Heart left ventricle (tissue), 16 donors: Measurements from ENCODE around the gene TXN. TPM values are rescaled to one million over a fixed set of nuclear protein-coding genes. Genes with fewer than 3 reads are reported as not detected.
A peak's percentile ranks its signal among the peaks of the same experiment; 100 is the strongest.
"Not testable (repeated sequence)": the region's sequence is repeated elsewhere in the genome, so short reads cannot be mapped to it uniquely, and the experiment has no call there.

Experiments used
- ATAC-seq, 4 donors: fragments of 200-7000 bp; cut with Tn5 transposase; one replicate each; pipeline ENCODE4 v1.9.1; 2020 to 2022; ENCODE audit warnings: moderate library complexity in 4 of 4, mild to moderate bottlenecking in 3 of 4, moderate number of reproducible peaks in 1 of 4
- DNase-seq, 5 donors: peaks; one replicate each; pipeline ENCODE4 v3.0.0-alpha.2; 2020
- H3K27ac ChIP-seq, 12 donors: fragments of 200-600 bp; sonication (generic) in 4 of 12; one replicate each; pipeline versions ENCODE4 v1.5.0 to v1.8.0; 2016 to 2022; ENCODE audit warnings: mild to moderate bottlenecking in 2 of 12
- H3K27me3 ChIP-seq, 9 donors: fragments of 200-600 bp; sonication (generic) in 2 of 9; one replicate each; pipeline versions ENCODE4 v1.5.1 to v1.8.0; 2016 to 2022; ENCODE audit warnings: mild to moderate bottlenecking in 3 of 9
- H3K36me3 ChIP-seq, 9 donors: fragments of 200-600 bp; sonication (generic) in 2 of 9; one replicate each; pipeline versions ENCODE4 v1.5.0 to v1.8.0; 2018 to 2022; ENCODE audit warnings: mild to moderate bottlenecking in 2 of 9
- H3K4me1 ChIP-seq, 12 donors: fragments of 200-600 bp; sonication (generic) in 4 of 12; one replicate each; pipeline versions ENCODE4 v1.5.0 to v1.8.0; 2016 to 2022; ENCODE audit warnings: mild to moderate bottlenecking in 3 of 12
- H3K4me3 ChIP-seq, 12 donors: fragments of 200-600 bp; sonication (generic) in 4 of 12; one replicate each; pipeline versions ENCODE4 v1.5.0 to v1.8.0; 2017 to 2022; ENCODE audit warnings: mild to moderate bottlenecking in 9 of 12, moderate library complexity in 4 of 12
- H3K9me3 ChIP-seq, 12 donors: fragments of 200-600 bp; sonication (generic) in 4 of 12; one replicate each; pipeline versions ENCODE4 v1.5.0 to v1.8.0; 2016 to 2022; ENCODE audit warnings: mild to moderate bottlenecking in 1 of 12
- POLR2A ChIP-seq, 2 donors: fragments of 450-650 bp; IDR thresholded peaks; one replicate each; pipeline ENCODE4 v1.6.1; 2017; ENCODE audit warnings: antibody characterized with exemption in 2 of 2, mild to moderate bottlenecking in 2 of 2, moderate library complexity in 2 of 2
- WGBS, 4 donors: extraction: QIAGEN DNeasy Blood & Tissue Kit in 2 of 4; methylation state at CpG; one replicate each; pipeline versions ENCODE4 v1.1.5 to v1.1.7; 2013 to 2018; 5-methylcytosine and 5-hydroxymethylcytosine counted together
- intact Hi-C, 10 donors: fragments of 100-400 bp; cut with DNase I; formaldehyde crosslinking; loops; one replicate each; pipeline versions ENCODE4 v1.11.1 to v1.14.2; 2022
- polyA plus RNA-seq, 2 donors: library from polyadenylated mRNA; stranded (reverse); fragments of 200-250 nt; gene quantifications; one replicate each; pipeline ENCODE4 v1.2.3, GENCODE V29; 2013
- total RNA-seq, 9 donors: library from RNA; depleted of rRNA in 2 of 9; stranded (reverse); fragments of >200 nt in 2 of 9; fragmentation: NEBNext Ultra II Directional in 3 of 9; extraction: Animal tissue kit (Norgen Biotek cat#: 25700) in 3 of 9; gene quantifications; one replicate each; pipeline versions ENCODE4 v1.1.0 to v1.2.4, GENCODE V29; 2016 to 2023
- TF ChIP-seq, protein P1 (sequence below), 12 donors: fragments of 200-600 bp; sonication (generic) in 4 of 12; IDR thresholded peaks; one replicate each; pipeline versions ENCODE4 v1.5.0 to v1.8.0; 2018 to 2022; ENCODE audit warnings: antibody characterized with exemption in 12 of 12, mild to moderate bottlenecking in 5 of 12
- donor health status: ischemic (EF 13 %, LVEDD 7.1; RV severe dilation, severe dysfunction).
- donor health status: healthy with polysubstance abuse.
- donor health status: DM: no; HTN: yes; CAD: no.
- donor health status: DM: no; HTN: no; CAD: no.
- donor health status: ischemic (EF 25% LVEDD 6.9; RV normal size, moderate dysfunction).
- donor health status: ischemic (EF 25% LVEDD 5.7; RV mildly dilated, moderate dysfunction).
- donor health status: healthy.
- donor health status: DM: yes; HTN: yes; CAD: no.
- donor health status: ischemic (EF 35%, LVEDD 5.7; RV mildly dilated, moderate dysfunction).
- donor health status: nonischemic (EF 11% LVEDD 7.7; RV severe dilation, severe dysfunction).
- donor health status: DM: yes; HTN: yes; CAD: no.
- donor health status: PGD.
- donor health status: ischemic (EF 29% LVEDD 5.4; RV normal size, mild dysfunction).
- donor health status: nonischemic (EF 23%, LVEDD 6.1; RV moderate dilation, normal function).

TXN gene
- total and polyA plus RNA-seq, 11 donors: 48.6 to 173 (median 71.7) TPM

- H3K4me1 ChIP-seq: peaks cover 0 to 60% (median 10%) of the 10 kb centered on the region in 12 donors
- intact Hi-C loops: no loop called here
- ATAC-seq: no peak
- H3K27ac ChIP-seq: peak overlapping the region in 4 of 12 donors; percentile 50 to 95 (median 90)
- DNase-seq: no peak
- peak overlapping the region in 7 of 12 donors; percentile 75 to 96 (median 90) for H3K4me3 ChIP-seq
- peaks cover 0 to 17% (median 12%) of the 10 kb centered on the region in 9 donors for H3K36me3 ChIP-seq
- H3K9me3 ChIP-seq: no peaks in the 10 kb centered on the region
- no peak for TF ChIP-seq POLR2A (IDR thresholded peaks at IDR 0.05)
- TF ChIP-seq, protein P1, sequence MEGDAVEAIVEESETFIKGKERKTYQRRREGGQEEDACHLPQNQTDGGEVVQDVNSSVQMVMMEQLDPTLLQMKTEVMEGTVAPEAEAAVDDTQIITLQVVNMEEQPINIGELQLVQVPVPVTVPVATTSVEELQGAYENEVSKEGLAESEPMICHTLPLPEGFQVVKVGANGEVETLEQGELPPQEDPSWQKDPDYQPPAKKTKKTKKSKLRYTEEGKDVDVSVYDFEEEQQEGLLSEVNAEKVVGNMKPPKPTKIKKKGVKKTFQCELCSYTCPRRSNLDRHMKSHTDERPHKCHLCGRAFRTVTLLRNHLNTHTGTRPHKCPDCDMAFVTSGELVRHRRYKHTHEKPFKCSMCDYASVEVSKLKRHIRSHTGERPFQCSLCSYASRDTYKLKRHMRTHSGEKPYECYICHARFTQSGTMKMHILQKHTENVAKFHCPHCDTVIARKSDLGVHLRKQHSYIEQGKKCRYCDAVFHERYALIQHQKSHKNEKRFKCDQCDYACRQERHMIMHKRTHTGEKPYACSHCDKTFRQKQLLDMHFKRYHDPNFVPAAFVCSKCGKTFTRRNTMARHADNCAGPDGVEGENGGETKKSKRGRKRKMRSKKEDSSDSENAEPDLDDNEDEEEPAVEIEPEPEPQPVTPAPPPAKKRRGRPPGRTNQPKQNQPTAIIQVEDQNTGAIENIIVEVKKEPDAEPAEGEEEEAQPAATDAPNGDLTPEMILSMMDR (IDR thresholded peaks at IDR 0.05): no peak
- no peaks in the 10 kb centered on the region for H3K27me3 ChIP-seq
- 83 to 94% (median 90%) methylated on average over 2 of the region's 2 CpGs for WGBS, 4 donors
Measured at GRCh38 chr9:110254500-110254899, 1.8 kb downstream of the TXN start.

DNA sequence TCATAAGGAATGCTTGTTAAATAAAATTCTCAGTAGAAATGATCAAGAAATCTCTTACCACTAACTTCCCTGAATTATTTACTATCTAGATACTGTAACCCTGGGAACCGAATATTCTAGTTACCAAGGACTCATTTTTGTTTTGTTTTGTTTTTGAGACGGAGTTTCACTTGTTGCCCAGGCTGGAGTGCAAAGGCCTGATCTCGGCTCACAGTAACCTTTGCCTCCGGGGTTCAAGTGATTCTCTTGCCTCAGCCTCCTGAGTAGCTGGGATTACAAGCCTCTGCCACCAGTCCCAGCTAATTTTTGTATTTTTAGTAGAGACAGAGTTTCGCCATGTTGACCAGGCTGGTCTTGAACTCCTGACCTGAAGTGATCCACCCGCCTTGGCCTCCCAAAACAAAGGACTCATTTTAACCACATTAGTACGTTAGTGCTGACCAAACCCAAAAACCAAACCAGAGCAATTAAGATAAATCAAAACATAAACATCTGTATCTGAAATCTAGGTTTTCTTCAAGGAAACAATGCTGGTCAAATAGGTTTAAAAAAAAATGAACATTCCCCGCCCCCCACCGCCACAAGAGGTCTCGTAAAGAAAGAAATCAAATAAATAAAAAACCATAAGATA is 3.7 kb downstream of the TXN start:
- intact Hi-C loops: no loop called here
- Histone ChIP-seq H3K4me1 (peaks cover 0 to 47% (median 8%) of the 10 kb centered on the region in 12 donors), H3K27me3 (no peaks in the 10 kb centered on the region), H3K9me3 (no peaks in the 10 kb centered on the region), H3K36me3 (peaks cover 0 to 34% (median 24%) of the 10 kb centered on the region in 9 donors), H3K27ac (no peak overlapping the region), H3K4me3 (no peak overlapping the region)
- no peak for DNase-seq
- 76 to 86% (median 83%) methylated on average over 10 of the region's 10 CpGs for WGBS, 4 donors
- no peak for ATAC-seq
- TF ChIP-seq, protein P1 (IDR thresholded peaks at IDR 0.05): no peak
- no peak for TF ChIP-seq POLR2A (IDR thresholded peaks at IDR 0.05)

DNA sequence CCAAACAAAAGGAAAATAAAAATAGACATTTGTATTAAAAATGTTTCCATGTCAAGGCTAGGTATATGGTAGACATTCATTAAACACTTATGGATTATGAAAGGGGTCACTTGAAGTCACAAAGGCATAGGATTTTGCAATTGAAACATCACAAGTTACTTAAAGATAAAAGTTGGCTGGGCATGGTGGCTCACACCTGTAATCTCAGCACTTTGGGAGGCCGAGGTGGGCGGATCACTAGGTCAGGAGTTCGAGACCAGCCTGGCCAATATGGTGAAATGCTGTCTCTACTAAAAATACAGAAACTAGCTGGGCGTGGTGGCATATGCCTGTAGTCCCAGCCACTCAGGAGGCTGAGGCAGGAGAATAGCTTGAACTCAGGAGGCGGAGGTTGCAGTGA is 4.5 kb downstream of the TXN start:
- DNase-seq, H3K27me3 ChIP-seq, H3K27ac ChIP-seq, H3K4me3 ChIP-seq, H3K9me3 ChIP-seq, intact Hi-C loops, ATAC-seq: not testable (repeated sequence)
- H3K4me1 ChIP-seq: peaks cover 0 to 40% (median 5%) of the 10 kb centered on the region in 12 donors
- H3K36me3 ChIP-seq: peaks cover 0 to 42% (median 31%) of the 10 kb centered on the region in 9 donors
- 93 to 99% (median 98%) methylated on average over 5 of the region's 5 CpGs for WGBS, 4 donors

GRCh38 chr9:110251212-110251611 is 5.1 kb downstream of the TXN start:
- H3K4me1 ChIP-seq: peaks cover 0 to 40% (median 5%) of the 10 kb centered on the region in 12 donors
- TF ChIP-seq, protein P1 (IDR thresholded peaks at IDR 0.05): no peak
- no peak for TF ChIP-seq POLR2A (IDR thresholded peaks at IDR 0.05)
- no peak overlapping the region for H3K27ac ChIP-seq
- peaks cover 0 to 48% (median 37%) of the 10 kb centered on the region in 9 donors for H3K36me3 ChIP-seq
- no peak for ATAC-seq
- H3K9me3 ChIP-seq: no peaks in the 10 kb centered on the region
- intact Hi-C loops: no loop called here
- H3K27me3 ChIP-seq: no peaks in the 10 kb centered on the region
- H3K4me3 ChIP-seq: no peak overlapping the region
- WGBS, 4 donors: 88 to 91% (median 90%) methylated on average over 4 of the region's 4 CpGs
- no peak for DNase-seq
